GM18508 (cell line): ENCODE measurements around the gene EFCAB14.

ENCODE experiments used
- ATAC-seq: cut with Tn5 transposase; IDR thresholded peaks from one replicate; pipeline ENCODE4 v1.9.1; 2021; ENCODE audit warnings: moderate number of reproducible peaks; ENCODE audit not compliant: insufficient read depth, unreplicated experiment

EFCAB14 gene

GRCh38 chr1:46630719-46631118 lies 88.2 kb downstream of the EFCAB14 start:
- ATAC-seq, result no peak
